D721Med (cell line): Measurements from ENCODE around the gene KDELR1.
"Not testable (repeated sequence)": the region's sequence is repeated elsewhere in the genome, so short reads cannot be mapped to it uniquely, and the experiment has no call there.

ENCODE experiments used
- DNase-seq: peaks from one replicate; pipeline ENCODE4 v3.0.0; 2011; ENCODE audit warnings: low spot score; ENCODE audit not compliant: insufficient read length
- FAIRE-seq: peaks from 2 replicates; lab custom pipeline; 2011; peaks lifted over from hg19 to GRCh38; lab: Jason Lieb, UNC
- TF ChIP-seq, protein P1 (sequence below): IDR thresholded peaks from 2 replicates; pipeline ENCODE4 v1.5.1; 2012; ENCODE audit warnings: mild to moderate bottlenecking, control low read depth; ENCODE audit not compliant: insufficient read depth; ENCODE audit errors: missing control alignments

KDELR1 gene

GRCh38 chr19:48385461-48386087 is 5.8 kb downstream of the KDELR1 start:
- TF ChIP-seq, protein P1, sequence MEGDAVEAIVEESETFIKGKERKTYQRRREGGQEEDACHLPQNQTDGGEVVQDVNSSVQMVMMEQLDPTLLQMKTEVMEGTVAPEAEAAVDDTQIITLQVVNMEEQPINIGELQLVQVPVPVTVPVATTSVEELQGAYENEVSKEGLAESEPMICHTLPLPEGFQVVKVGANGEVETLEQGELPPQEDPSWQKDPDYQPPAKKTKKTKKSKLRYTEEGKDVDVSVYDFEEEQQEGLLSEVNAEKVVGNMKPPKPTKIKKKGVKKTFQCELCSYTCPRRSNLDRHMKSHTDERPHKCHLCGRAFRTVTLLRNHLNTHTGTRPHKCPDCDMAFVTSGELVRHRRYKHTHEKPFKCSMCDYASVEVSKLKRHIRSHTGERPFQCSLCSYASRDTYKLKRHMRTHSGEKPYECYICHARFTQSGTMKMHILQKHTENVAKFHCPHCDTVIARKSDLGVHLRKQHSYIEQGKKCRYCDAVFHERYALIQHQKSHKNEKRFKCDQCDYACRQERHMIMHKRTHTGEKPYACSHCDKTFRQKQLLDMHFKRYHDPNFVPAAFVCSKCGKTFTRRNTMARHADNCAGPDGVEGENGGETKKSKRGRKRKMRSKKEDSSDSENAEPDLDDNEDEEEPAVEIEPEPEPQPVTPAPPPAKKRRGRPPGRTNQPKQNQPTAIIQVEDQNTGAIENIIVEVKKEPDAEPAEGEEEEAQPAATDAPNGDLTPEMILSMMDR = no peak
- DNase-seq (no peak), FAIRE-seq (no peak)

GRCh38 chr19:48382286-48382685 is 9.1 kb downstream of the KDELR1 start:
- DNase-seq = no peak
- FAIRE-seq = no peak
- TF ChIP-seq, protein P1 = no peak

DNA sequence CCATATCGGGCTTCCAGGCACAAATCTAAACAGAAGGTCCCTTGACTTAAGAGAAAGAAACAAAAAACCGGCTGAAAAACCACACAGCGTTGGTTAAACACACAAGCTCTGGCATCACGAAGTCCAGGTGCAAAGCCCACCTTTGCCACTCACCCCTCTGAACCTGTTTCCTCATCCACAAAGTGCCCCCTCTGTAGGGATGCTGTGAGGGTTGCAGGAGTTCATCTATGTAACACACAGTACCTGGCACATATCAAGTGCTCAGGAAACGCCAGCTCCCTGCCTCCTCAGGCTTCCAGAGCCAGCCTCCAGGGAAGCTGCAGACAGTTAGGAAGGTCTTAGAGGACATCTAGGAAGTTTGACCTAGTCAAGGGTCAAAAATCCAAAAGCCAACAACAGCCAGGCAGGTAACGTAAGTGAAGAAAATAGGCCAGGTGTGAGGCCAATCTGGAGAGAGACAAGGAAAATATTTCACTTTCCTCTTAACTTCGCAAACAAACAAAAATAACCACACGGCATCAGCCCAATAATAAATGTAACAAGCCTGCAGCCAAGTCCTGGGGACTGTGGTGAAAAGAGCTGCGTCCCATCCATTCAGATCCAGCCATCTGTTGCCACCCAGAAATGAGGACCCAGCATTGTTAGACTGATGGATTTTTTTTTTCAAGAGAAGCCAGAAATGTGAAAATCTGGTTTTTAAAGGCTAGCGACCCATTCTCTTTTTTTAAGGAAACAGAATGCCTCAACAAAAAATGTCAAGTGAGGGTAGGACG is 10.0 kb downstream of the KDELR1 start:
- DNase-seq (no peak), FAIRE-seq (no peak)
- TF ChIP-seq, protein P1 = no peak

DNA sequence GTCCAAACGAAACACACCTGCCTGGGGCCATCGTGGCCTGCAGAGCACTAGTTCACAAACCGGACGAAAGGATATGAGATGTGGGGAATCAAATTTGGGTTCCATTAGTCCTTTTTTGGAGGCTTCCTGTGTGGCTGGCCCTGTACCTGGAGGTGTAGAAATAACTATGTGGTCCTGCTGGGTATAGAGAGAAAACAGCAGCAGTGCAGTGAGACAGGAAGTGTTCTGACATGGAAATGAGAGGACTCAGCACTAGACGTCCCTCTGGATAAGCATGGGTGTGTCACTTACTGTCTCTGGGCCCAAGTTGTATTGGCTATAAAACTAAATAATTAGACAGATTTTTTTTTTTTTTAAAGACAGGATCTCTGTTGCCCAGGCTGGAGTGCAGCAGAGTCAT is 12.3 kb downstream of the KDELR1 start:
- FAIRE-seq (no peak), DNase-seq (no peak)
- TF ChIP-seq, protein P1 = no peak

- no peak for FAIRE-seq
- DNase-seq = no peak
Observed at GRCh38 chr19:48378194-48378570, 13.2 kb downstream of the KDELR1 start.

GRCh38 chr19:48373567-48373966 is 17.8 kb downstream of the KDELR1 start:
- TF ChIP-seq, protein P1 = no peak
- no peak for DNase-seq
- no peak for FAIRE-seq

More at GRCh38 chr19:48378194-48378570, 13.2 kb downstream of the KDELR1 start:
- TF ChIP-seq, protein P1 = no peak

DNA sequence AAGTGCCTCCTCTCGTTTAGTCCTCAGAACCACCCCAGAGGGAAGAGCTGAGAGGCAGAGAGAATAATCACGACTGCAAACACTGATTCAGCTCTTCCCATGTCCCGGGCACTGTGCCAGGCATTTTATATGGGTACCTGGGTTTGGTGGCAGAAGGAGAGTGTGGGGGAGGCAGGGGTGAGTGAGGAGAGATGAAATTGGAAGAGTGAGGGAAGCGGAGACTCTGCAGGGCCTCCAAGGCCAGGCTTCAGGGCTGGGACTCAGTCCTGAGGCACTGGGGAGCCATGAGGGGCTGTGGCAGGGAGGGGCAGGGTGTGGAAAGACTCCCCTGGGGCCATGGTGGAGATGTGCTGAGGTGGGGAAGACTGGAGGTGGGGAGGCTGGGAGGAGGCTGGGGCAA is 18.4 kb downstream of the KDELR1 start:
- FAIRE-seq = no peak
- no peak for DNase-seq
- TF ChIP-seq, protein P1 = no peak

DNA sequence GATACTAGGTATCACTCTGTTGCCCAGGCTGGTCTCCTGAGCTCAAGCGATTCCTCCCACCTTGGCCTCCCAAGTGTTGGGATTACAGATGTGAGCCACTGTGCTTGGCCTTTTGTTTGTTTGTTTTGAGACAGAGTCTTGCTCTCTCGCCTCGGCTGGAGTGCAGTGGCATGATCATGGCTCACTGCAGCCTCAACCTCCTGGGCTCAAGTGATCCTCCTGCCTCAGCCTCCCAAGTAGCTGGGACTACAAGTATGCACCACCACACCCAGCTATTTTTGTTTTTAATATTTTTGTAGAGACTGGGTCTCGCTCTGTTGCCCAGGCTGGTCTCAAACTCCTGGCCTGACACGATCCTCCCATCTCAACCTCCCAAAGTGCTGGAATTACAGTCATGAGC is 19.6 kb downstream of the KDELR1 start:
- DNase-seq, FAIRE-seq: not testable (repeated sequence)
